Stimulated activated memory B cell treated with anti-CD40 and anti-IgM and Interleukin-4, amounts not matched to agents 10 μg/mL and 1 μg/mL and 100 μg/mL, for 72 hours (primary cell): ENCODE data around the gene OR52N1.

Experiments
- ATAC-seq: fragments of 150-1000 bp; cut with Tn5 transposase; 2 replicates; pipeline ENCODE4 v1.10.0; 2021
- H3K27ac Mint-ChIP-seq: one replicate; pipeline ENCODE4 v1.8.0; 2022; ENCODE audit warnings: mild to moderate bottlenecking, mixed read lengths
- H3K27me3 Mint-ChIP-seq: one replicate; pipeline ENCODE4 v1.8.0; 2022; ENCODE audit warnings: mixed read lengths
- H3K36me3 Mint-ChIP-seq: one replicate; pipeline ENCODE4 v1.8.0; 2022; ENCODE audit warnings: mixed read lengths
- H3K4me1 Mint-ChIP-seq: one replicate; pipeline ENCODE4 v1.8.0; 2022; ENCODE audit warnings: mixed read lengths
- H3K4me3 Mint-ChIP-seq: one replicate; pipeline ENCODE4 v1.8.0; 2022; ENCODE audit warnings: mild to moderate bottlenecking, moderate library complexity, mixed read lengths
- H3K9me3 Mint-ChIP-seq: one replicate; pipeline ENCODE4 v1.8.0; 2022; ENCODE audit warnings: mixed read lengths

The OR52N1 gene

GRCh38 chr11:5749836-5750235 is 41.2 kb downstream of the OR52N1 start:
- no peak for ATAC-seq
- H3K36me3 Mint-ChIP-seq = no peaks in the 10 kb centered on the region
- H3K9me3 Mint-ChIP-seq = no peaks in the 10 kb centered on the region
- H3K4me3 Mint-ChIP-seq = no peak overlapping the region
- no peaks in the 10 kb centered on the region for H3K4me1 Mint-ChIP-seq
- no peaks in the 10 kb centered on the region for H3K27me3 Mint-ChIP-seq
- no peak overlapping the region for H3K27ac Mint-ChIP-seq

GRCh38 chr11:5746614-5747013 is 44.5 kb downstream of the OR52N1 start:
- Mint-ChIP-seq H3K9me3 (peaks cover 4% of the 10 kb centered on the region), H3K27me3 (peaks cover 7% of the 10 kb centered on the region), H3K36me3 (peaks cover 7% of the 10 kb centered on the region), H3K4me1 (no peaks in the 10 kb centered on the region), H3K4me3 (no peak overlapping the region), H3K27ac (no peak overlapping the region)
- ATAC-seq = no peak

GRCh38 chr11:5738431-5738830 is 52.6 kb downstream of the OR52N1 start:
- peaks cover 39% of the 10 kb centered on the region for H3K36me3 Mint-ChIP-seq
- H3K4me3 Mint-ChIP-seq = no peak overlapping the region
- H3K27ac Mint-ChIP-seq = no peak overlapping the region
- ATAC-seq = no peak
- H3K9me3 Mint-ChIP-seq = peaks cover 11% of the 10 kb centered on the region
- H3K27me3 Mint-ChIP-seq = peaks cover 9% of the 10 kb centered on the region
- no peaks in the 10 kb centered on the region for H3K4me1 Mint-ChIP-seq

GRCh38 chr11:5737670-5738392 is 53.2 kb downstream of the OR52N1 start:
- Mint-ChIP-seq H3K4me1 (no peaks in the 10 kb centered on the region), H3K27me3 (peaks cover 9% of the 10 kb centered on the region), H3K36me3 (peaks cover 39% of the 10 kb centered on the region), H3K9me3 (peaks cover 11% of the 10 kb centered on the region), H3K27ac (no peak overlapping the region), H3K4me3 (no peak overlapping the region)
- ATAC-seq = no peak

- Mint-ChIP-seq H3K27ac (no peak overlapping the region), H3K9me3 (peaks cover 11% of the 10 kb centered on the region), H3K27me3 (peaks cover 7% of the 10 kb centered on the region), H3K36me3 (peaks cover 37% of the 10 kb centered on the region), H3K4me1 (no peaks in the 10 kb centered on the region), H3K4me3 (no peak overlapping the region)
- ATAC-seq = no peak
Observed at GRCh38 chr11:5737091-5737490, 54.0 kb downstream of the OR52N1 start.
